ENCODE results near the gene CLCF1.
"Not testable (repeated sequence)": the region's sequence is repeated elsewhere in the genome, so short reads cannot be mapped to it uniquely, and the experiment has no call there.

The CLCF1 gene

GRCh38 chr11:67321313-67321871, 52.0 kb downstream of the CLCF1 start:
- no peak for DNase-seq

- DNase-seq = no peak
Measured at GRCh38 chr11:67320691-67321090, 52.7 kb downstream of the CLCF1 start.

GRCh38 chr11:67320011-67320410, 53.4 kb downstream of the CLCF1 start:
- no peak for DNase-seq

- not testable (repeated sequence) for DNase-seq
Measured at GRCh38 chr11:67318876-67319275, 54.5 kb downstream of the CLCF1 start.

GRCh38 chr11:67317888-67318555, 55.4 kb downstream of the CLCF1 start:
- DNase-seq = no peak

GRCh38 chr11:67317205-67317887, 56.1 kb downstream of the CLCF1 start:
- peak; percentile 99 for DNase-seq

- no peak for DNase-seq
Measured at GRCh38 chr11:67316882-67317204, 56.6 kb downstream of the CLCF1 start.

- no peak for DNase-seq
Measured at GRCh38 chr11:67315325-67315909, 58.0 kb downstream of the CLCF1 start.

- no peak for DNase-seq
Measured at GRCh38 chr11:67314218-67314617, 59.2 kb downstream of the CLCF1 start.

Data from activated CD4-positive, alpha-beta T cell treated with anti-CD3 and anti-CD28 coated beads for 1 hour (primary cell).